ENCODE measurements around the gene FGF6.

Gene FGF6

GRCh38 chr12:4446335-4446734 lies 720 bp upstream of the FGF6 start:
- no peak for DNase-seq

- DNase-seq: no peak
These were observed 1.6 kb downstream of the FGF6 start for GRCh38 chr12:4444031-4444430.

- no peak for DNase-seq
These were observed 2.0 kb downstream of the FGF6 start for GRCh38 chr12:4443616-4444015.

- DNase-seq: no peak
These were observed 4.0 kb downstream of the FGF6 start for GRCh38 chr12:4441355-4442335.

- DNase-seq: no peak
These were observed 5.3 kb downstream of the FGF6 start for GRCh38 chr12:4440187-4440941.

DNA sequence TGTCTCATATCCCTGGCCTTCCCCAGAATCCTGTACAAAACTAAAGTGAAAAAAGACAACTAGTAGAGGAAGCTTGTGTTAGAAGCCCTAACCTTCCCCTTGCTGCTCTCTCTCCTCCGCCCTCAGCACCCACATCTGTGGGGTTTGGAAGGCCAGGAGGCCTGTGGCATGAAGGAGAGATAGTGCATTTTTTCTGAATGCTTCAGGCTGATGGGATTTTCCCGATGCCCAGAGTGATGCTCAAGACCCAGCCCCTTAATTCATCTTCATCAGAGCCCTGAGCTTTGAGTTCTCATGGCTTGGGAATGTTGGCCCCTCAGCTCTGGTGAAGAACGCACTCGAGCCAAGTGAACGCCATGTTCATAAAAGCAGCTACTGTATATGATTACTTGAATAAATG lies 5.9 kb downstream of the FGF6 start:
- no peak for DNase-seq

DNA sequence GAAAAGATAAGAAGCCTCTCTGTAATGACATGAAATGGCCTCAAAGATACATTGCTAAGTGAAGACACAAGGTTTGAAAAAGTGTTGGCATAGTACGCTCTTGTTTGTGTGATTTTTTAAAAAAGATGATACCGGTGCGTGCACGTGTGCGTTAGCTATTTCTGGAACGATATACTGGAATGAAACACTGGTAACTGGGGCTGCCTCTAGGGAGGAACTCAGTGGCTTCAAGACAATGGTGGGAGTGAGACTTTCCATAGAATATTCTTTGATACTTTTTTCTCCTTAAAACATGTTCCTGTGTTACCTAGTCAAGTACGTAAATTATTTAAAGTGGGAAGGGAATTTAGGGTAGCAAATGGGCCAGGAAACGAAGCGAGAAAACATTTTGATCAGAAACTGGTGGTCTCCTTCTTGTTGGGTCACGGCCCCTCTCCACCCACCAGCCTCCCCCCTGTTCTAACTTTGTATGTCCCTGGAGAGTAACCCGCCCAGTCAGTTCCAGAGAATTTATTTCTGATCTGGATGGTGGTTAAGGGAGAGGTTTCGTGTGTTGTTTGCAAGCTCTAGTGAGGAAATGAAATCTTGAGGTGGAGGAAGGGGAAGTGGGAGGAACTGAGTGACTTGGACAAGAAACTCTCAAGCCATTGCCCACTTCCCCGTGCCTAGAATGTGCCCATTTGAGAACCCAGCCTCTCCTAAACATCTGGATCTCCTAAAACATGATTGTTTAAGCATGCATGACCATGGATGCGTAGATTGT lies 6.6 kb downstream of the FGF6 start:
- DNase-seq: no peak

DNA sequence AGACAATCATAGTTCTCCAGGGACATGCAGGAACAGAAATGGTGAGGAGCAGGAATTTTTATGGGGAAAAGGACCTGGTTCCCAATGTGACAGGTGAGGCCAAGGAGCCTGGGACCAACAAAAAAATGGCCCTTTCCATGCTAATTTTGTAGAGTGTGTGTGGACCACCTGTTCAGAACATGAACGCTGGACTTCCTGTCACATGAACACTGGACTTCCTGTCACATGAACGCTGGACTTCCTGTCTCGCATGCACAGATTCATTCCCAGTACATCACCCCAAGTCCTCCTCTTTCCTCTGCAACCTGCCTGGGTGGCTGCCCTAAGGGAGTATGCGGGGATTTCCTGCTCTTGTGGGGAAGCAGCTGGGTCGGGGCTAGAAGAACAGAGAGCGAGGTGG lies 10.1 kb downstream of the FGF6 start:
- DNase-seq: no peak

DNA sequence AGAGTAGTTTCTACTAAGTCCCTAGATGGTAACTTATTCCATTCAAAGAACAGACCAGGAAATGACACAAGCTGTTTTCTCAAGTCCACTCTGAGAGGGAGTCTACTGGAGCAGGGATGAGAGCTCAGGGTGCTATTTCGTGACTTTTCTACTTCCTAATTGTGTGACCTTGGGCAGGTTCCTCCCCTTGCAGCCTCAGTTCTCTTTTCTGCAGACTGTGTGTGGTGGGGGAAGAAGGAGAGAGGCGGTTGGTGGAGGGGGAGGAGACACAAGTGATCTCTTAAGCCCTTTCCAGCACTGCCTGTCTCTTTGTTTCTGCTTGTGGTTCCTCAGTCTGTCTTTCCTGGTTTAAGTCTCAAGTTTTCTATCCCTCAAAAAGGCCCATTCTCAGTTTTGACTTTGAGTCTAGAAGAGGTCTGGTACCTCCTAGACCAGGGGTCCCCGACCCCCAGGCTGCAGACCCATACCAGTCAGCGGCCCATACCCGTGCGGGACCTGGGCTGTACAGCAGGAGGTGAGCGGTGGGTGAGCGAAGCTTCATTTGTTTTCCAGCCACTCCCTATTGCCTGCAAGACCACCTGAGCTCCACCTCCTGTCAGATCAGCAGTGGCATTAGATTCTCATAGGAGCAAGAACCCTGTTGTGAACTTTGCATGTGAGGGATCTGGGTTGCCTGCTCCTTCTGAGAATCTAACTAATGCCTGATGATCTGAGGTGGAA lies 10.7 kb downstream of the FGF6 start:
- DNase-seq: no peak

DNA sequence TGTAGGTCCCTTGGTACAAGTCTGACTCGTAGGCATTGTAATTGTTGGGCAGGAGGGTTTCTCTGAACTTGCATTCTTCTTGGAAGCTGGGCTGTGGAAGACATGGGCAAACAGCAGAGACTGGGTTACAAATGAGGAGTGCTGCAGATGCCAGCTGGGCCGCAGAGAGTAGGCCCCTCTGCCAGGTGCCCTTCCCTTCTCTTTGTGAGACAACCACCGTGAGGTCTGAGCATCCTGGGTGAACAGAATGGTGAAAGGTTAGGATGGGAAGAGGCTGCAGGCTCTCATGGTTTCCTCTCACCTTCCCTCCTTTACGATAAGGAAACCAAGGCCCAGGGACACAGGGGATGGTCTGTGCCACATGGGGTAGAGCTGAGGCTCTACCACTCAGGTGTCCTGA lies 11.3 kb downstream of the FGF6 start:
- no peak for DNase-seq

GRCh38 chr12:4433745-4434058 lies 11.9 kb downstream of the FGF6 start:
- no peak for DNase-seq

GRCh38 chr12:4432878-4433744 lies 12.5 kb downstream of the FGF6 start:
- no peak for DNase-seq

- DNase-seq: no peak
These were observed 13.7 kb downstream of the FGF6 start for GRCh38 chr12:4431866-4432265.

GRCh38 chr12:4431436-4431835 lies 14.2 kb downstream of the FGF6 start:
- DNase-seq: no peak

DNA sequence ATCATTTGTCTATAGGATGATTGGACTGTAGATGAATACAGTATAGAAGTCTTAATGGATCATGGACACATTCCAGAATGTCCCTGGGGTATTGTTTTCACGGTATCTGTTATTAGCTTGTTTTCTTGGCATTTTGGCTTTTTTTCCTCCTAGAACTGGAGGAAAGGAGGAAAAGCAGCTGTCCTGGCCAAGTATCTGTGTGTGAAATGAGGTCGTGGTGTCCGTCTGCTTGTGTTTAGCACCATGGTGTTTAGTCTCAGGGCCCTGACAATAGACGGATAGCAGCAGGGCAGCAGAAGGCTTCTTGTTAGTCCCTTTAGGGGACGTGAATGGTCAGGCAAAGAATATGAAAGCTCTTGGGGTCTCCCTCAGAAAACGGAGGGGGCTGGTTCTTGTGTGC lies 21.2 kb downstream of the FGF6 start:
- no peak for DNase-seq

DNA sequence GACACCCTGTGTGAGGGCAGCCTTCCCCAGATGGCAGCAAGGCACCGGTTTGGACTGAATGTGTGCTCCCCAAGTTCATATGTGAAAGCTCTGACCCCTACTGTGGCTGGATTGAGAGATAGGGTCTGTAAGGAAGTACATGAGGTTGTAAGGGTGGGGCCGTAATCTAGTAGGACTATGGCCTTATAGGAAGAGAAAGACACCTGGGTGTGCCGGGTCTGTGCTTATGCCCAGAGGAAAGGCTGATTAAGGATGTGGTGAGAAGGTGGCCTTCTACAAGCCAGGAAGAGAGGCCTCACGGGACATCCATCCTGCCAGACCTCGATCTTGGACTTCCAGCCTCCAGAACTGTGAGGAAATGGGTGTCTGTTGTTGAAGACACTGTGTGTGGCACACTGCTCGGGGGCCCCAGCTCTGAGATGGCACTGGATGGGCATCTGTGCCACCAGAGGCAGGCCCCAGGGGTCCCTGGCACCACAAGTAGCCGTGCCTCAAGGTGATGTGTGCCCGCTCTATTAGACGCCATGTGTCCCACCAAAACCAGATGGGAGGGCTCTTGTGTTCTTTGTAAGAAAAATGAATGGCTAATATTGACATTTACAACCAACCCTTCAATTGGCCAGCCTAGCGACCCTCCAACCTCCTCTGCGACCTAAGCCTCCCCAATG lies 22.0 kb downstream of the FGF6 start:
- no peak for DNase-seq

DNA sequence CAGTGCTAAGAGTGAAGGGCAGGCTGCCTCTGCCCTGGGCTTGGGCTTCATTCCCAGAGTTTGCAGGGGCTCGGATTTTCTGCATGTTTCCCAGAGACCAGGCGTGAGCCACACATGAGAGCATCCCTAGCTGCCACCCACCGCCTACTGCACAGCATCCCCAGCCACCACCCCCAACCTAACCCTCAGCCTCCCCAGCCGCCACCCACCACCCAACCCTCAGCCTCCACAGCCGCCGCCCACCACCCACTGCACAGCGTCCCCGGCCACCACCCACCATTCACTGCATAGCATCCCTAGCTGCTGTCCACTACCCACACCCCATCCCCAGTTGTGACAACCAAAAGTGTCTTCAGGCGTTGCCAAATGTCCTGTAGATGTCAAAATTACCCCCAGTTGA lies 22.6 kb downstream of the FGF6 start:
- no peak for DNase-seq

GRCh38 chr12:4421590-4422031 lies 24.0 kb downstream of the FGF6 start:
- peak; percentile 23 for DNase-seq

GRCh38 chr12:4420138-4420670 lies 25.4 kb downstream of the FGF6 start:
- no peak for DNase-seq

GRCh38 chr12:4418913-4419312 lies 26.7 kb downstream of the FGF6 start:
- DNase-seq: no peak

- DNase-seq: no peak
These were observed 27.7 kb downstream of the FGF6 start for GRCh38 chr12:4417936-4418335.
